Activated CD8-positive, alpha-beta memory T cell treated with anti-CD3 and anti-CD28 coated beads, Interleukin-2, amount 50 U/mL, for 24 hours (primary cell): Measurements from ENCODE around the gene SPIC.
"Not testable (repeated sequence)": the region's sequence is repeated elsewhere in the genome, so short reads cannot be mapped to it uniquely, and the experiment has no call there.

Experiments used
- DNase-seq: peaks from one replicate; pipeline ENCODE4 v3.0.0-alpha.2; 2020; ENCODE audit errors: extremely low read depth

Gene SPIC

DNA sequence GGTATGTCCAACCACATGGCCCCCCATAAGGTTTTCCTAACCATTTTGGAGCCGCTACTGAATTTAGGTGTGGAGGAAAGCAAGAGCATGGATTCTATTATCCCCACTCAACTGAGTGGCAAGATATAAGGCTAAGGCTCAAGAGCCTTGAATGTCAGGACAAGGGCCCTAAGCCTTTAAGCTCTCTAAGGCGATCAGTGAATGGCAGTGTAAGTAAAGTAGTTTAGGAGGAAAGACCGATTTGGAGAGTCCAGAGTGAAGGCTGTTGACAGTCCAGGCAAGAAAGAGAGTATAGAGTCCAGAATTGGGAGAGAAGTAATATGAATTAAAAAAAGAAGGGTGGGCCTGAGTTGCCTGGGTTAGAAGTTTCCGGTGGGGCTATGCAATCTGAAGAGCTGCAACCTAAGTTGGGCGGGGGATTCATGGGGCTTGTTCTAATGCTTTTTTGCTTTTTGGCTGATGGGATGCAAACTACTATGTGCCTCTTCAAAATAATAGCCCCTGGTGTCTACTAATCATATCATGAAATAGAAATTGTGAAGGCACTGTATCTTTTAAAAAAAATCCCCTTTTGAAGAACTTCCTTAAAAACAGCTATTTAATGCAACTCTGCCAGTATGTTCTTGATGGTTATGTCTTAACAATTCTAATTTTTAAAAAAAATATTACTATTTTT is at the start of gene SPIC:
Gene SPIC, plus strand, starts transcription at position 626 of the 676 bp plus-strand sequence. CDS start 1,569 bp downstream, outside the sequence.
- DNase-seq: no peak

DNA sequence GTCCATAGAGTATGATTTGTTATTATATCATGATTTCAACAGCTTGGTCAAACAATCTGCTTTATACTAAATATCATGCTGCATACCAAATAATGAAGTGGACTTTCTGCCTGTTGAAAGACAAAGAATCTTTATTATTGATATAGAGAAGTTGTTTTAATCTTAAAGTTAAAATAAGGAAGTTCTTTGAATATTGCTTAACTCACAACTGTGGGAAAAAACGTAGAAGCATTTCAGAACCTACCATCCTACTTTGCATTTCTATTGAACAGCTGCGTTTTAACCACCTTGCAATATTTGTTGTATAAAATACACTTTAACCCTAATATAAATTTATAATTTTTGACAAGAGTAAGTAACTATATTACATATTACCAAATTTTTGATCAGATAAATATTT is 44.7 kb upstream of the SPIC start:
- DNase-seq: no peak

DNA sequence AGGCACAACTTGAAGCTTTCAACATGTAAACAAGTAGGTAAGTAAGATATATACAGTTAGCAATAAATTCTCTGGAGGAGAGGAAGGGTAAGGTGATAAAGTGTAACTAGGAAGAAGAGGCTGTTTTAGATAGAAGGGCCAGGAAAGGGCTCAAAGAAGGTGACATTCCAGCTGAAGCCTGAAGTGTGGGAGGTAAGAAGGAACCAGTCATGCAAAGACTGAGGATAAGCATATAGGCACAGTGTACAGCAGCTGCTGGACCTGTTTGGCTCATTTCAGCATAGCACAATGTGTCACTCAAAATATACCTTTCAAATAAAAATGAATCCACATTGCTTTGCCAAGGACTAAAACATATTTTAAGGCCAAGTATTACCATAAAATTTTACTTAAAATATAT is 39.0 kb upstream of the SPIC start:
- no peak for DNase-seq

DNA sequence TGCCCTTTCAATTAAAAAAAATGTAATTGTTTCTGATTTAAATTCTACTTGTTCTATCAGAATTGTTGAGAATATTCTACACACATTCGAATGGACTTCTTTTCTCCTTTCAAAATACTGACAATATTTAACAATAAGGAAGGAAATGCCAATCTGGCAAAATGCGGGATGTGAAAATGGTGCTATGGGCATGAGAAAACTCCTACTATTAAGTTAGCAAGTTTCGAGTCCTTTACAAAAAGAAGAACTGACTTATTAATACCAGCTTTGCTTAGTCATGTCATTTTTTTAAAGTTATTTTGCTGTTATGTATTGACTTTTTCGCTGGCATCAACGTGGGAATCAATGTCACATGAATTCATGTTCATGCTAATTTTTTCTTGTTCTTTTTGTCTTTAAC is 35.9 kb upstream of the SPIC start:
- DNase-seq: no peak

DNA sequence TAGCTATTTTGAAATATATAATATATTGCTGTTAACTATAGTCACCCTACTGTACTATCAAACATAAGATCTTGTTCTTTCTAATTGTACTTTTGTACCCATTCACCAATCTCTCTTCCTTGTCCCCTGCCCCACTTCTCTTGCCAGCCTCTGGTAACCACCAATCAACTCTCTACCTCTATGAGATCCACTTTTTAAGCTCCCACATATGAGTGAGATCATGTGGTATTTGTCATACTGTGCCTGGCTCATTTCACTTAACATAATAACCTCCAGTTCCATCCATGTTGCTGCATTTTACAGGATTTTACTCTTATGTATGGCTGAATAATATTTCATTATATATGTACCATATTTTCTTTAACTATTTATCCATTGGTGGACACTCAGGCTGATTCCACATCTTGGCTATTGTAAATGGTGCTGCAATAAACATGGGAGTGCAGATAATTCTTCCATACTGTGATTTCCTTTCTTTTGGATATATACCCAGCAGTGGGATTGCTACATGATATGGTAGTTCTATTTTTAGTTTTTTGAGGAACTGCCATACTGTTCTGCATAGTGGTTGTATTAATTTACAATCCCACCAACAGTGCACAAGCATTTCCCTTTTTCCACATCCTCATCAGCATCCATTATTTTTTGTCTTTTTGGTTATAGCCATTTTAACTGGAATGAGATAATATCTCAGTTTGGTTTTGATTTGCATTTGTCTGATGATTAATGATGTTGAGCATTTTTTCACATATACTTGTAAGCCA is 33.5 kb upstream of the SPIC start:
- DNase-seq: no peak

DNA sequence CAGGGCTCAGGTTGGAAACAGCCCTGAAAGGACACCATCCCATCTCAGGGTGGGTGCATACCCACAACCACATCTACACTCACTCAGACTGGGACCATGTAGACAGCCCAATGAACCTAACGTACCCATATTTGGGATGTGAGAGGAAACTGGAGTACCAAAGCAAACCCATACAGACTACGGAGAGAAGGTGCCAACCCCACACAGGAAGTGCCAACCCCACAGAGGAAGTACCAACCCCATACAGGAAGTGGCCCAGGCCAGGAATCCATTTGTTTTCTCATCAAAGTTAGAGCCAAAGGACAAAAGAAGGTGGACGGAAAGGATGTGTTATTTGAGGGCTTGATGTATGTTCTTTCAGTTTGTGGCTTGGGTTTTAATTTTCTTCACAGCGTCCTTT is 19.5 kb upstream of the SPIC start:
- no peak for DNase-seq

DNA sequence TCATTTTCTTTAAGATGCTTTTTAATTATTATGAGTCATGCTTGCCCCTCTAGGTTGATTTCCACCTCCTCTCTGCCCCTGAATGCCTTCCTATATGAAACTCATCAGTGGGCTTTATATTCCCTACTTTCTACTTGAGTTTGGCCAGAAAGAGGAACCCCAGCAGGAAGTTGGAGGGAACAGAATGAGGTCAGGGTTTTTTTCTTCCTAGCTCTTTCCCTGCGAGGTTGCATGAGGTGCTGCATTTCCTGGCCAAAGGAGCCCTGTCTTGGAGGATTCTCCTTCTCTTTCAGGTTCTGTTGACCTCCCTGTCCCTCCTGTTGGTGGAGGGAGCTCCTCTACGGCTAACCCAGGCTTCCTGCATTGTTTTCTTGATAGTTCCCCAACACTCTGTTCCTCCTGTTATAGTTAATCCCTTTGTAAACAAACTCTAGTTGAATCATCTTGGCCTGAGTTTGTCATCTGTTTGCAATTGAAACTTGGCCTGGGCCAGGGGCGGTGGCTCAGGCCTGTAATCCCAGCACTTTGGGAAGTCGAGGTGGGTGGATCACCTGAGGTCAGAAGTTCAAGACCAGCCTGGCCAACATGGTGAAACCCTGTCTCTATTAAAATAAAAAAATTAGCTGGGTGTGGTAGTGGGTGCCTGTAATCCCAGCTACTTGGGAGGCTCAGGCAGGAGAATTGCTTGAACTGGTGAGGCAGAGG is 15.3 kb upstream of the SPIC start:
- DNase-seq: no peak

DNA sequence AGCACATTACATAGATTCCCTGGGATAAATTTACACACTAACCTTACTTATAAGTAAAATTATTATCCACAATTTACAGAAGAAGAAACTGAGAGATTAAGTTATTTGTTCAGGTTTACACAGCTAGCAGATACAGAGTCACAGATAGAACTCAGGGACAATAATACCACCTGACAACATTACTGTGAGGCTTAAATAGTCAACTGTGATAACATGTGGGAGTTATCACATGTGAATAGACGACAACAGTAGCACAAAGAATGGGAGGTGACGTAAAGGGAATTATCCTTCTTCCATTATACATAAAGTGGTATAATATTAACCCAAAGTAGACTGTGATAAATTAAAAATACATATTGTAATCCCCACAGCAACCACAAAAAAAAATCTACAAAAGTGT is 6.2 kb upstream of the SPIC start:
- no peak for DNase-seq

DNA sequence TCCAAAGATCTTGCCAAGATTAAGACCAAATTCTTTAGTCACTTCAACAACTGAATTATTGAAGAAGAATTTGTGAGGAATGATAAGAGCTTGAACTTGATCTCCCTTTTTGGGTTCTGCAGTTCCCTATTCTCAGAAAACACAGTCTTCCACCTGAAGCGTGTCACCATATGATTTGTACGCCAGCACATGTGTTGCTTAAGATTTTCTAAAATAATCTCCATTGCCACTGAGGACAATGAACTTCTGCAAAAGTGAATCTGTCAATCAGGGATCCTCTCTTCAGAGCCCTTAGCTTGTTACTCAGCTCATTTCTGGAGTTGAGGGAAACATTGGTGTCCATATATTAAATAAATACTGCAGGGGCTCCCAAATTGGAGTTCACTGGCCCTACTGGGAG is 4.2 kb upstream of the SPIC start:
- DNase-seq: no peak

DNA sequence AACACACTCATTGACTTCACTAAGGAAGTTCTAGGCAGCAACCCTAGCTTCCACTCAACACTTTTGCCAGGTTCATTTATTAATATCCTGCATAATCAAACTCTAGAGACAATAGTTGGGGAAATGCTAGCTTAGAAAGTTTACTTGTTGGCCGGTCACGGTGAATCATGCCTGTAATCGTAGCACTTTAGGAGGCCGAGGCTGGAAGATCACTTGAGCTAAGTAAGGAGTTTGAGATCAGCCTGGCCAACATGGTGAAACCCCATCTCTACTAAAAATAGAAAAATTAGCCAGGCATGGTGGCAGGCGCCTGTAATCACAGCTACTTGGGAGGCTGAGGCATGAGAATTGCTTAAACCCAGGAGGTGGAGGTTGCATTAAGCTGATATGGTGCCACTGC is 3.3 kb upstream of the SPIC start:
- DNase-seq: not testable (repeated sequence)

DNA sequence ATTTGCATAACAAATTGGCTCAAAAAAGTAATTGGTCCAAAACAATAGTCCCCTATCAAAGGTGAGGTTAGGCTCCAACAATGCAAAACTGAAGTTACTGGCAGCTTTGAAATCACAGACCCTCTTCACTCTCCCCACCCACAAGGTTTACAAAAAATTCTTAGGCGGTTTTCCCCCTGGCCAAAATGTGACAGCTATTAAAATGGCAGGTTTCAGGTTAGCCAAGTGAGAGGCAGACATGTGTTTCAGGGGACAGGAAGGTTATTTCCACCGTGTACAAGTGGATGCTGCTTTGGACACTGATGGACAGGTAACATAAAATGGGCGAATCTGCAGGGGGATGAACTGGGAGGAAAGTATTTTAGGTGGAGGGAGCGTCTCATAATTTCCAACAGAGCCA is 888 bp upstream of the SPIC start:
- DNase-seq: no peak

DNA sequence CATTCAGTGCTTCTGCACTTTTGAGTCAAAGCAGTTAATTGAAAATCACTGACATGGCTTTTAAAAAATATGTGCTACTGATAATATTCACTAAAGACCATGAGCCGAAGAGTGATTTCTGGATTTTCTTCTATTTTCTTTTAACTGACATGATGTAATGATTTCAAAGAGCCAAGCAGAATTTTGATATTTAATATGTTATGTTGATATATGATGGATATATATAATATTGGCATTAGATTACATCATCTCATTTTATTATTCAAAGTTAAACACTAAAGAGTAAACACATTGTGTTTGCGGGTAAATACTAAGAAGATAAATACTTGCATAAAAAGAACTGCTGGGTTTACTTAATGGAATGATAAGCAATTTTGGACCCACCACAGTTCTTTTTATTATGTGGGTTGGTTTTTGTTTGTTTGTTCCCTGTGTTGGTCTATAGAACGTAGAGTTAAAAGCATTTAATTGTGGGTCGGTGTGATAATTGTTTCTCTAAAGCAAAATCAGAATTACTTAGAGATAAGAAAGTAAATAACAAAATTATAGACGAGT is 692 bp downstream of the SPIC start:
- no peak for DNase-seq

DNA sequence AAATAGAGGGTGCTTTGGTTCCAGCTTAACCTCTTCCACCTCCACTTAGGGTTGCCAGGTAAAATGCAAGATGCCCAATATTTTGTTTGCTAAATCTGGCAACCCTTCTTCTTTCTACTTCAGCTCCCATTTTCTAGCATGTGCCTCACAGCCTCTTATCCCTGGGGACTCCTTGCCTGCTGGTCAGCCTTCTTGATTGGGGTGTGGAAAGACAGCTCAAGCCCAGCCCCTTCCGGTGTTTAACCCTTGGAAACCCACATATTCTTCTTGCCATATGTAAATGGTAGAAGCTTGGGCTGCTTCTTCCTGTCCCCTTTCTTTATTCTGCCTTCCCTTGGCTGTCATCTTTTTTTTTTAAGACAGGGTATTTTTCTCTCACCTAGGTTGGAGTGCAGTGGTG is 5.7 kb downstream of the SPIC start:
- DNase-seq: no peak

DNA sequence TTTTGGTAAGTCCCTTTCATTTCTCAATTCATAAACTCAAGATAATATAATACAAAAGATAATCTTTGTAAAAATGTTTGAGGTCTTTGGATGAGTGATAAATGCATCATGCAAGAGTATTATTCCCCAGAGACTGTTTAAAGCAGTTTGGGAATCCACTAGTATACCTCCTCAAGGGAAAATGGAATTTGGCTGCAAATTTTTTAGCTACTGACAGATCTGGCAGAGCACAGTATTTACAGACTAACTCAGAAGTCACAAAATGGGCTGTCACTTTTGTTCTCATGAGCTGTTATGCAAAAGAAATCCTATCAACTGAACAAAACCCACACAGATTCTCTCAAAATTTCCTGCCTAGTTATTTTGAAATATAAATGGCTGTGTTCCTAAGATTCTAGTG is 9.9 kb downstream of the SPIC start:
- no peak for DNase-seq

DNA sequence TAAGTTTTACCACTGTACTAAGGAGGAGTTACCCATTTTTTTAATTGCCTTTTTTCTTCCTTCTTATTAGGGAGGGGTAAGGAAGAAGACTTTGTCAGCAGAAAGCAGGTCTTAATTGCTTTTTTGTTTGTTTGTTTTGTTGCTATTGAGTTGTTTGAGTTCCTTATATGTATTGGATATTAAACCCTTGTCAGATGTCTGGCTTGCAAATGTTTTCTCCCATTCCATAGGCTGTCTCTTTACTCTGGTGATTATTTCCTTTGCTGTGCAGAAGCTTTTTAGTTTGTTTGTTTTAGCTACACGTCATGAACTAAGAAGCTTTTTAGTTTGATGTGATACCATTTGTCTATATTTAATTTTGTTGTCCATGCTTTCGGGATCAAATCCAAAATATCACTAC is 13.3 kb downstream of the SPIC start:
- no peak for DNase-seq

DNA sequence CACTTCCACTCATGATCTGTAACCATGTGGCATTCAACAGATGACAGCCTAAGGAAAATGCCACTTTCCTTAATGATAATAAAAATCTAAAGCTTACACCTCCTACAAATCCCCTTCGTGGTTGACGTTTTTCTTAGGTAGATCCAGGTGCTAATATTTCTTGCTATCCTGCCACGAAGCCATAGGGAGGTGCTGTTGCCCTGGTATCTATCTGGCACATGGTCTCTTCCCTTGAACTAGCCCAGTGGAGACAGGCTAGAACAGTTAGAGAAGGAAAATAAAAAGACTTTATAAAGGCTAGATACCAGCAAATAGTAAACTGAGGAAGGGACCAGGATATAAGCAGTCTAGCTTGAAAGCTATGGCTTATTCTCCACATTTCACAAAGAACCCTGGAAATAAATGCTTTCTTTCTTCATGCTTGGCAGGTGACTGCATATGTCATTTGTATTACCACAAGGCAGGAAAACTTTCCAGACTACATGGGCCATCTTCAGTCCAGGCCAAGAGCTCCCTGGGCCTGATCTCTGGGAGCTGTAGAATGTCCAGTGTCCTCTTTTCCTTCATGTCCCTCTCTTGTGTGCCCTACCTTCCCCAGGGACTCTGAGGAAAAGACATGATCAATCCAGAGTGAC is 15.3 kb downstream of the SPIC start:
- no peak for DNase-seq

DNA sequence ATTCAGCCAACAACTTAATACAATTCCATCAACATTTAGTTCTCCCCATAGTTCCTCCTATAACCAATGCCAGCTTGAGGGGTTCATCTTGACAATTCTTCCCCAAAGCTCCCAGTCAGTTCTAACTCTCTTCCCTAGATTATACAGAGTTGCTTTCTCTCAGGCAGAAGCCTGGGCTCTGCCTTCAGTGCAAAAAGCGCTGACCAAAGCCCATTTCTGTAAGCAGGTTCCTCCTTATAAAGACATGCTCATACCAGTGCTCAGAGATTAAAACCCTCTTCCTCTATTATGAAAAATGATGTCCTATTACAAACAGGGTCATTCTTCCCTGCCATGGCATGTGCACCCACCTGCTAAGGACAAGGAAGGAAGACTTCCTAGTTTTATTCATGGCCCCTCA is 16.2 kb downstream of the SPIC start:
- no peak for DNase-seq

DNA sequence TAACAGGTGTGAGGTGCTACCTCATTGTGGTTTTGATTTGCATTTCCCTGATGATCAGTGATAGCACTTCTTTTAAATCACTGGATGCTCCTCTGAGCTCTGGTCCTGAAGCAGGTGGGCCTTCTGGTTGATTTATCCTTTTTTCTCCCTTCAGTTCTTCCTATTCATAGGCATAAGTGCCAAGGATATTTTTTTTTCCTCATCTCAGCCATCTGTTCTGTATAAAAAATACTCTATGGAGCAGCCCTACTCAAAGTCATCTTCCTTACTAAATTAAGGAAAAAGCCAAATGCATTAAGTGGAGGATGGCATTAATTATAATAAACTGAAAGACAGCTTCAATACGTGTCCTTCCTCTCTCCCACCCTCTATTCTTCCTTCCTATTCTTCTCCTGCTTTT is 18.4 kb downstream of the SPIC start:
- DNase-seq: no peak

DNA sequence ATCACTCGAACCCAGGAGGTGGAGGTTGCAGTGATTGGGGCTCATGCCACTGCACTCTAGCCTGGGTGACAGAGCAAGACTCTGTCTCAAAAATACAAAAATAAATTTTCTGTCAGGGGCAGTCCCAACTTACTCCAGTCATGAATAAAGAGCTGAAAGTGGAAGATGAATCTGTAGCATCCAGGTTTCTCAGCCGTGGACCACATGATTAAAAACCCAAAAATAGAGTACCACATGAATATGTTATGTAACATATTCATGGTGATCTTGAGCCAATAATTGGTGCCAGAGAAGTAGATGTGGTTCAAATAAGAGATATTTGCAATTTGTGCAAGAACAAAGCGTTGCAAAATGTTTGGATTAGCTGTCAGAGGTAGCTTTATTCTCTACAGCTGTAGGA is 23.1 kb downstream of the SPIC start:
- no peak for DNase-seq

DNA sequence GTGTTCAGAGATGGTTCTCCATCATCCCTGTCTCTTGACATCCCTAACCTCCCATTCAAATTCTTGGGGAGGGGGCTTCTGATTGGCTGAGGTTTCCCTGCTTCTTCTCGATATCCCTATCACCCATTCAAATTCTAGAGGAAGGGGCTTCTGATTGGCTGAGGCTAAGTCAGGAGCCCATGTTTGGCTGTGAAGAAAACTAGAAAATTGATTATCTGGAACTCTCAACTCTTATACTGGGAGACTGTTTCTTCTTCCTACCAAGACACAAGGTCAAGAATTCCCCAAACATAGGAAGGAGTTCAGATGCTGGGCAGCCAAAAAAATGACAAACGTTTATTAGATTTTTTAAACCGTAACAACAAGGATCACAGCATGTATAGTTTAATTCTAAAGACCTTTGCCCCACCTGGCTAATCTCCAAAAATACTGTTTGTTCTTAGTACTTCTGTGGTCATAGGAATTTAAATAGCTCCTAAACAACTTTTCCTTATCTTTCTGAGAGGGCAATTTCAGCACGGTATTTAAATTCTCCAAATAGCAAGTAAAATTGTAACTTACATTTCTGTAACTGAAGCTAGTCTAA is 26.4 kb downstream of the SPIC start:
- DNase-seq: no peak

DNA sequence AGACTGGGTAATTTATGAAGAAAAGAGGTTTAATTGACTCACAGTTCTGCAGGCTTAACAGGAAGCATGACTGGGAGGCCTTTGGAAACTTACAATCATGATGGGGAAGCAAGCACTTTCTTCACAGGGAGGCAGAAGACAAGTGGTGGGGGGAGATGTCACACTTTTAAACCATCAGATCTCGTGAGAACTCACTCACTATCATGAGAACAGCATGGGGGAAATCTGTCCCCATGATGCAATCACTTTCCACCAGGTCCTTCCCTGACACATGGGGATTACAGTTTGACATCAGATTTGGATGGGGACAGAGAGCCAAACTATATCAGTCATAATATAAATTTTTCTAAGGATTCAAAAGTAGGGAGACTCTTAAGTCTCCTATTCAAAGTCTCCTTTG is 46.0 kb downstream of the SPIC start:
- no peak for DNase-seq

DNA sequence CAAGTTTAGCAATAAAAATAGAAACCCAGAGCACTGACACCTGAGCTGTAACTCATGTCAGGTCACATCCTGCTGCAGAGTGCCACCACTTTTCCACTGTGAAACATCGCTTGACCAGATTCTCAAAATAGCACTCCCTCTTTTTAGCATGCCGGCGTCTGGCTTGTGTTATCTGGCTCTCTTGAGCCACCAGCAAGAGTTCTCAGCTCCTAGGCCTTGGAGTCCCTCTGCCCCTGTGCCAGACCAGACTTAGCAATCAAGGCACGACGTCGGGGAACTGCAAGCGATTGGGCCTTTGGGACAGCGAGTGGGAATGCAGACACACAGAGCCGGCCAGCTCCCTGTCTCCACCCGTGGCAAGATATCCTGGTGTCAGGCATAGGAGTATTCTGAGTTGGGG is 52.5 kb downstream of the SPIC start:
- no peak for DNase-seq
